ENCODE results near the gene GRIN3A. TPM values are rescaled to one million over a fixed set of nuclear protein-coding genes. Genes with fewer than 3 reads are reported as not detected.
"Not testable (repeated sequence)": the region's sequence is repeated elsewhere in the genome, so short reads cannot be mapped to it uniquely, and the experiment has no call there.

Gene GRIN3A
- total RNA-seq, 1 experiment from 2014 or later: 0.02 TPM

- TF ChIP-seq ZNF512 (CRISPR knock-in tag; IDR thresholded peaks at IDR 0.05; ENCODE audit: borderline replicate concordance) (no peak), FOXJ3 (CRISPR knock-in tag; IDR thresholded peaks at IDR 0.05; ENCODE audit: borderline replicate concordance) (no peak), STAT6 (CRISPR knock-in tag; conservative IDR thresholded peaks at IDR 0.05; ENCODE audit: low read depth) (no peak), AR (CRISPR knock-in tag; IDR thresholded peaks at IDR 0.05) (no peak)
Observed at GRCh38 chr9:101731429-101731828, 7.0 kb downstream of the GRIN3A start (continued).

GRCh38 chr9:101727612-101728524 is 10.6 kb downstream of the GRIN3A start:
- TF ChIP-seq E2F1 (CRISPR knock-in tag; IDR thresholded peaks at IDR 0.05): no peak
- peak; percentile 57; the same call in 1 of the 2 replicates for TF ChIP-seq CTCF (IDR thresholded peaks at IDR 0.05)
- TF ChIP-seq ATF2 (CRISPR knock-in tag; IDR thresholded peaks at IDR 0.05; ENCODE audit: borderline replicate concordance, low read depth): no peak
- TF ChIP-seq SOX15 (CRISPR knock-in tag; IDR thresholded peaks at IDR 0.05): no peak
- TF ChIP-seq SMAD3 (CRISPR knock-in tag; IDR thresholded peaks at IDR 0.05; ENCODE audit: borderline replicate concordance): no peak
- DNase-seq (ENCODE audit: low spot score) (peak; percentile 36), ATAC-seq (peak; percentile 96)
- H3K36me3 Mint-ChIP-seq: no peaks in the 10 kb centered on the region
- ChIA-PET CTCF (interaction anchor here (0.6 to 4.9 kb wide), 34 partner anchors 9 to 1442 kb away, joined by 3 to 40 read pairs (median 3); partner anchors contain the start of gene GRIN3A), POLR2A (interaction anchor here (0.6 to 1.0 kb wide), 2 partner anchors 16 to 369 kb away, joined by 3 read pairs; no protein-coding TSS in a partner anchor)
- H3K4me3 Mint-ChIP-seq: no peak overlapping the region
- peak overlapping the region; percentile 57 for H3K27ac Mint-ChIP-seq
- peaks cover 6% of the 10 kb centered on the region; the same call in 1 of the 2 replicates for H3K9me3 Mint-ChIP-seq
- H3K27me3 Mint-ChIP-seq (ENCODE audit: low read depth): no peaks in the 10 kb centered on the region
- peaks cover 10% of the 10 kb centered on the region for H3K4me1 Mint-ChIP-seq

GRCh38 chr9:101724271-101724670 is 14.2 kb downstream of the GRIN3A start:
- CTCF ChIA-PET; H3K4me1 Mint-ChIP-seq; H3K9me3 Mint-ChIP-seq; DNase-seq (ENCODE audit: low spot score); H3K4me3 Mint-ChIP-seq; POLR2A ChIA-PET; ATAC-seq; H3K27ac Mint-ChIP-seq; H3K27me3 Mint-ChIP-seq (ENCODE audit: low read depth); H3K36me3 Mint-ChIP-seq: not testable (repeated sequence)
